ENCODE data around the gene COX4I1.

COX4I1 gene

GRCh38 chr16:85762970-85763369, 36.5 kb upstream of the COX4I1 start:
- Histone ChIP-seq H3K79me2 (ENCODE audit: low read length) (no peaks in the 10 kb centered on the region), H3K9ac (ENCODE audit: low read length) (no peak overlapping the region), H3K4me1 (ENCODE audit: low read length) (peaks cover 15% of the 10 kb centered on the region), H3K9me3 (ENCODE audit: insufficient read depth, low read length) (no peaks in the 10 kb centered on the region), H3K4me3 (ENCODE audit: low read length) (no peak overlapping the region), H3K27ac (ENCODE audit: low read length) (no peak overlapping the region), H2AFZ (ENCODE audit: low read depth, low read length) (no peak overlapping the region), H3K36me3 (replicated peaks; ENCODE audit: low read depth, low read length) (no peaks in the 10 kb centered on the region), H4K20me1 (ENCODE audit: insufficient read depth, low read length) (peaks cover 3% of the 10 kb centered on the region; the same call in 1 of the 2 replicates), H3K27me3 (ENCODE audit: low read depth, low read length) (peaks cover 44% of the 10 kb centered on the region), H3K4me2 (ENCODE audit: low read length) (no peak overlapping the region)
- TF ChIP-seq CTCF (IDR thresholded peaks at IDR 0.05; ENCODE audit: low read depth, low read length), result no peak
- no peak for TF ChIP-seq EZH2phosphoT487 (IDR thresholded peaks at IDR 0.05; ENCODE audit: low read depth)

- peaks cover 2% of the 10 kb centered on the region; the same call in 1 of the 2 replicates for H4K20me1 ChIP-seq (ENCODE audit: insufficient read depth, low read length)
- H3K4me3 ChIP-seq (ENCODE audit: low read length), result no peak overlapping the region
- no peaks in the 10 kb centered on the region for H3K9me3 ChIP-seq (ENCODE audit: insufficient read depth, low read length)
- no peak overlapping the region for H3K4me2 ChIP-seq (ENCODE audit: low read length)
- peaks cover 39% of the 10 kb centered on the region for H3K27me3 ChIP-seq (ENCODE audit: low read depth, low read length)
- no peak overlapping the region for H3K27ac ChIP-seq (ENCODE audit: low read length)
- no peaks in the 10 kb centered on the region for H3K36me3 ChIP-seq (replicated peaks; ENCODE audit: low read depth, low read length)
- H3K4me1 ChIP-seq (ENCODE audit: low read length), result peaks cover 15% of the 10 kb centered on the region
- H2AFZ ChIP-seq (ENCODE audit: low read depth, low read length), result no peak overlapping the region
- H3K79me2 ChIP-seq (ENCODE audit: low read length), result no peaks in the 10 kb centered on the region
- TF ChIP-seq EZH2phosphoT487 (IDR thresholded peaks at IDR 0.05; ENCODE audit: low read depth), result no peak
- no peak for TF ChIP-seq CTCF (IDR thresholded peaks at IDR 0.05; ENCODE audit: low read depth, low read length)
- no peak overlapping the region for H3K9ac ChIP-seq (ENCODE audit: low read length)
Measured at GRCh38 chr16:85763616-85764015, 35.9 kb upstream of the COX4I1 start.

GRCh38 chr16:85765211-85765610, 34.3 kb upstream of the COX4I1 start:
- Histone ChIP-seq H2AFZ (ENCODE audit: low read depth, low read length) (no peak overlapping the region), H3K4me1 (ENCODE audit: low read length) (peaks cover 4% of the 10 kb centered on the region; the same call in 1 of the 2 replicates), H4K20me1 (ENCODE audit: insufficient read depth, low read length) (no peaks in the 10 kb centered on the region), H3K4me3 (ENCODE audit: low read length) (no peak overlapping the region), H3K27ac (ENCODE audit: low read length) (no peak overlapping the region), H3K4me2 (ENCODE audit: low read length) (no peak overlapping the region), H3K79me2 (ENCODE audit: low read length) (no peaks in the 10 kb centered on the region), H3K27me3 (ENCODE audit: low read depth, low read length) (peaks cover 23% of the 10 kb centered on the region), H3K9me3 (ENCODE audit: insufficient read depth, low read length) (no peaks in the 10 kb centered on the region), H3K9ac (ENCODE audit: low read length) (no peak overlapping the region), H3K36me3 (replicated peaks; ENCODE audit: low read depth, low read length) (no peaks in the 10 kb centered on the region)
- TF ChIP-seq CTCF (IDR thresholded peaks at IDR 0.05; ENCODE audit: low read depth, low read length) (no peak), EZH2phosphoT487 (IDR thresholded peaks at IDR 0.05; ENCODE audit: low read depth) (no peak)

GRCh38 chr16:85765767-85766166, 33.7 kb upstream of the COX4I1 start:
- no peaks in the 10 kb centered on the region for H4K20me1 ChIP-seq (ENCODE audit: insufficient read depth, low read length)
- no peak for TF ChIP-seq CTCF (IDR thresholded peaks at IDR 0.05; ENCODE audit: low read depth, low read length)
- H3K79me2 ChIP-seq (ENCODE audit: low read length), result no peaks in the 10 kb centered on the region
- H3K36me3 ChIP-seq (replicated peaks; ENCODE audit: low read depth, low read length), result no peaks in the 10 kb centered on the region
- no peak overlapping the region for H3K9ac ChIP-seq (ENCODE audit: low read length)
- H3K27me3 ChIP-seq (ENCODE audit: low read depth, low read length), result peaks cover 19% of the 10 kb centered on the region; the same call in 1 of the 2 replicates
- no peaks in the 10 kb centered on the region for H3K9me3 ChIP-seq (ENCODE audit: insufficient read depth, low read length)
- no peak overlapping the region for H2AFZ ChIP-seq (ENCODE audit: low read depth, low read length)
- H3K4me1 ChIP-seq (ENCODE audit: low read length), result peaks cover 4% of the 10 kb centered on the region; the same call in 1 of the 2 replicates
- H3K27ac ChIP-seq (ENCODE audit: low read length), result no peak overlapping the region
- H3K4me2 ChIP-seq (ENCODE audit: low read length), result no peak overlapping the region
- no peak overlapping the region for H3K4me3 ChIP-seq (ENCODE audit: low read length)
